ENCODE results near the gene NPC2. TPM values are rescaled to one million over a fixed set of nuclear protein-coding genes. Genes with fewer than 3 reads are reported as not detected.

The NPC2 gene
- total RNA-seq, 1 donor from 2014 or later = 191 TPM

DNA sequence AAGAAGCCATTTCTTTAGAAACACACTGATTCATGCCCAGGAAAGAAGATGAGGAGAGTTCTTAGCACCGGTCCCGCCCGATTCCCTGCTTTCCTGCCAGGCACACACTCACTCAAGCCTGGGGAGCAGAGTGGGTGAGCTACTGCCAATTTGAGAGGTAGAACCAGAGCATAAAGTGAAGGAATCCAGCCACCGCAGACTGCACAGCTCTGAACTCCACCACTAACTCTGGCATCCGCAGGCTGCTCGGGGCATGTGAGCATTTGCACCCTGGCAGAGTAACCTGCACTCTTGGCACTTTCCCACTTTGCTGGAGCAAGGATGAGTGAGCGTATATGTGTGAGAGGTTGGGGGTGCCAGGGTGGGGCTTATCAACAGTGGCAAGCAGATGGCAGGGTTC is 63.1 kb downstream of the NPC2 start:
- DNase-seq (ENCODE audit: low read depth) (no peak), FAIRE-seq (no peak)
- peaks cover 4% of the 10 kb centered on the region for H3K27me3 ChIP-seq (ENCODE audit: control insufficient read depth, insufficient read depth, low read length)
- H3K4me3 ChIP-seq (ENCODE audit: low read depth, low read length) = no peak overlapping the region
- TF ChIP-seq, protein P1, sequence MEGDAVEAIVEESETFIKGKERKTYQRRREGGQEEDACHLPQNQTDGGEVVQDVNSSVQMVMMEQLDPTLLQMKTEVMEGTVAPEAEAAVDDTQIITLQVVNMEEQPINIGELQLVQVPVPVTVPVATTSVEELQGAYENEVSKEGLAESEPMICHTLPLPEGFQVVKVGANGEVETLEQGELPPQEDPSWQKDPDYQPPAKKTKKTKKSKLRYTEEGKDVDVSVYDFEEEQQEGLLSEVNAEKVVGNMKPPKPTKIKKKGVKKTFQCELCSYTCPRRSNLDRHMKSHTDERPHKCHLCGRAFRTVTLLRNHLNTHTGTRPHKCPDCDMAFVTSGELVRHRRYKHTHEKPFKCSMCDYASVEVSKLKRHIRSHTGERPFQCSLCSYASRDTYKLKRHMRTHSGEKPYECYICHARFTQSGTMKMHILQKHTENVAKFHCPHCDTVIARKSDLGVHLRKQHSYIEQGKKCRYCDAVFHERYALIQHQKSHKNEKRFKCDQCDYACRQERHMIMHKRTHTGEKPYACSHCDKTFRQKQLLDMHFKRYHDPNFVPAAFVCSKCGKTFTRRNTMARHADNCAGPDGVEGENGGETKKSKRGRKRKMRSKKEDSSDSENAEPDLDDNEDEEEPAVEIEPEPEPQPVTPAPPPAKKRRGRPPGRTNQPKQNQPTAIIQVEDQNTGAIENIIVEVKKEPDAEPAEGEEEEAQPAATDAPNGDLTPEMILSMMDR (IDR thresholded peaks at IDR 0.05; ENCODE audit: insufficient read depth, low read length, severe bottlenecking) = no peak
- no peaks in the 10 kb centered on the region for H3K36me3 ChIP-seq (ENCODE audit: control insufficient read depth, insufficient read depth, low read length)

Other genes with a start within 250 kb of the NPC2 start
- 13.2 and 14.0 TPM in 2 replicates for gene ABCD4, start 190.4 kb downstream of the NPC2 start, total RNA-seq
- gene VRTN, start 144.8 kb downstream of the NPC2 start, total RNA-seq = not detected in 2 replicates
- gene SYNDIG1L, start 67.1 kb downstream of the NPC2 start, total RNA-seq = under 0.01 TPM in 1 of 2 replicates, not detected in the other
- gene ISCA2, start 460 bp upstream of the NPC2 start, total RNA-seq = 8.6 and 11.3 TPM in 2 replicates
- gene LTBP2, start 118.9 kb upstream of the NPC2 start, total RNA-seq = 4.1 and 6.6 TPM in 2 replicates
- gene AREL1, start 219.8 kb upstream of the NPC2 start, total RNA-seq = 16.6 and 19.6 TPM in 2 replicates
- 34.2 and 39.0 TPM in 2 replicates for gene FCF1, start 219.8 kb upstream of the NPC2 start, total RNA-seq